DOHH2 (cell line): ENCODE results near the gene RHBDD3.

Experiments
- H3F3A ChIP-seq: fragments of 200-600 bp; sonication (generic), shearing (Covaris generic); 2 replicates; pipeline ENCODE4 v1.6.0; 2016; ENCODE audit warnings: antibody characterized with exemption, mild to moderate bottlenecking; ENCODE audit not compliant: control insufficient read depth, insufficient read depth
- H3K27ac ChIP-seq: fragments of 200-600 bp; sonication (generic); 2 replicates; pipeline ENCODE4 v1.5.1; 2014; ENCODE audit warnings: low read depth, mild to moderate bottlenecking, low read length, moderate library complexity
- H3K27me3 ChIP-seq: fragments of 200-600 bp; sonication (generic); 2 replicates; pipeline ENCODE4 v1.6.1; 2014; ENCODE audit warnings: mild to moderate bottlenecking, low read length, mixed read lengths; ENCODE audit not compliant: control insufficient read depth
- H3K36me3 ChIP-seq: fragments of 200-600 bp; sonication (generic); 2 replicates; pipeline ENCODE4 v1.6.1; 2014; ENCODE audit warnings: mild to moderate bottlenecking, low read length, moderate library complexity, mixed read lengths; ENCODE audit not compliant: control insufficient read depth
- H3K4me1 ChIP-seq: fragments of 200-600 bp; sonication (generic); 2 replicates; pipeline ENCODE4 v1.6.1; 2014; ENCODE audit warnings: mild to moderate bottlenecking, low read length, mixed read lengths; ENCODE audit not compliant: control insufficient read depth
- H3K4me2 ChIP-seq: fragments of 200-600 bp; sonication (generic); 2 replicates; pipeline ENCODE4 v1.6.0; 2014; ENCODE audit warnings: mild to moderate bottlenecking, low read length, moderate library complexity
- H3K4me3 ChIP-seq: fragments of 200-600 bp; sonication (generic); 2 replicates; pipeline ENCODE4 v1.5.1; 2014; ENCODE audit warnings: mild to moderate bottlenecking, low read length, mixed read lengths
- H3K79me2 ChIP-seq: fragments of 200-600 bp; sonication (generic); 2 replicates; pipeline ENCODE4 v1.6.1; 2014; ENCODE audit warnings: mild to moderate bottlenecking, low read length, mixed read lengths; ENCODE audit not compliant: control insufficient read depth
- H3K9me2 ChIP-seq: fragments of 200-600 bp; sonication (generic); replicated peaks from 2 replicates; pipeline ENCODE4 v1.6.1; 2014; ENCODE audit warnings: mild to moderate bottlenecking, low read length, mixed read lengths; ENCODE audit not compliant: control insufficient read depth
- H3K9me3 ChIP-seq: fragments of 200-600 bp; sonication (generic); 2 replicates; pipeline ENCODE4 v1.6.1; 2014; ENCODE audit warnings: antibody characterized with exemption, low read length, mixed read lengths; ENCODE audit not compliant: control insufficient read depth, insufficient read depth
- H4K20me1 ChIP-seq: fragments of 200-600 bp; sonication (generic); 2 replicates; pipeline ENCODE4 v1.6.0; 2014; ENCODE audit warnings: low read depth, mild to moderate bottlenecking, antibody characterized with exemption, low read length, moderate library complexity; ENCODE audit not compliant: control insufficient read depth, insufficient read depth
- EZH2phosphoT487 ChIP-seq: fragments of 200-600 bp; sonication (generic); IDR thresholded peaks from 2 replicates; pipeline ENCODE4 v1.6.1; 2017; ENCODE audit warnings: borderline replicate concordance, mild to moderate bottlenecking, antibody characterized with exemption, low read length, moderate library complexity, mixed read lengths
- TF ChIP-seq, protein P1 (sequence below): fragments of 200-600 bp; sonication (generic); IDR thresholded peaks from one replicate; pipeline ENCODE4 v1.5.1; 2014; ENCODE audit warnings: antibody characterized with exemption, mild to moderate bottlenecking, low read depth, low read length; ENCODE audit not compliant: poor library complexity, severe bottlenecking

RHBDD3 gene

DNA sequence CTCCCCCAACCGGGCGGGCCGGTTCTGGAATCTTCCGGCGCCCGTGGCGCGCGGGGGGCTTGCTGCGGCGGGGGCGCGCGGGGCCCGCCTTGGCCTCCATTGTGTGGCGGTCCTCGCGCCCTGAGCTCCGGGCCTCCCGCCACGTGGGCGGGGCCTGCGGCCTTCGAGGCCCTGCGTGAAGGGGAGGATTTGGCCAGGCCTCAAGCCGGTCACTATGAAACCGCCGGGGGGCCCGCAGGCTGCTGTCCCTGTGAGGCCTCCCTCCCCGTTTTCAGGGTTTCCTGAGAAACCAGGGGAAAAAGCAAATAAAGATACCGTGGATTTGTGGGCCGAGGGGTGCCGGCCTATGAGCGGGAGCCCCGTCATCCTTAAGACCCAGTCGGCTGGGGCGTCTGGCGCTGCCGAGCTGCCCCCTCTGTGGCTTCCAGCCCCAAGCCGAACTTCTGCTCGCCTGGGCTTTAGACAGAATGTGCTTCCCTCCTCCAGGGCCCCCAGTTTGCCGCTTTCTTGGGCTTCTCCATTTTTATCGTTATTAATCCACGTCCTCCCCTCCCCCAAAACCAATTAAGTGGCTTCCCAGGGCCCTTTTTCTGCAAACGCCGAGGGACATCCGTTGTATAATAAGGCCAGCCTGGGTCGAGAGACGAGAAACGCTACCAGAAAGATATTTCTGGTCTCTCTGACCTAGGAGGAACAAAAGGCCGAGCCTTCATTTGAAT, 889 bp upstream of the RHBDD3 start:
- peak overlapping the region; percentile 98 for H3K4me2 ChIP-seq
- peaks cover 80% of the 10 kb centered on the region for H3K79me2 ChIP-seq
- peaks cover 37% of the 10 kb centered on the region for H3K4me1 ChIP-seq
- H3K36me3 ChIP-seq = peaks cover 90% of the 10 kb centered on the region
- 0 out of 2 replicates have a peak, but pooled peaks cover 3% of the 10 kb centered on the region for H3F3A ChIP-seq
- no peaks in the 10 kb centered on the region for H3K27me3 ChIP-seq
- peak overlapping the region; percentile 84 for H3K27ac ChIP-seq
- H4K20me1 ChIP-seq = peaks cover 47% of the 10 kb centered on the region
- TF ChIP-seq, protein P1, sequence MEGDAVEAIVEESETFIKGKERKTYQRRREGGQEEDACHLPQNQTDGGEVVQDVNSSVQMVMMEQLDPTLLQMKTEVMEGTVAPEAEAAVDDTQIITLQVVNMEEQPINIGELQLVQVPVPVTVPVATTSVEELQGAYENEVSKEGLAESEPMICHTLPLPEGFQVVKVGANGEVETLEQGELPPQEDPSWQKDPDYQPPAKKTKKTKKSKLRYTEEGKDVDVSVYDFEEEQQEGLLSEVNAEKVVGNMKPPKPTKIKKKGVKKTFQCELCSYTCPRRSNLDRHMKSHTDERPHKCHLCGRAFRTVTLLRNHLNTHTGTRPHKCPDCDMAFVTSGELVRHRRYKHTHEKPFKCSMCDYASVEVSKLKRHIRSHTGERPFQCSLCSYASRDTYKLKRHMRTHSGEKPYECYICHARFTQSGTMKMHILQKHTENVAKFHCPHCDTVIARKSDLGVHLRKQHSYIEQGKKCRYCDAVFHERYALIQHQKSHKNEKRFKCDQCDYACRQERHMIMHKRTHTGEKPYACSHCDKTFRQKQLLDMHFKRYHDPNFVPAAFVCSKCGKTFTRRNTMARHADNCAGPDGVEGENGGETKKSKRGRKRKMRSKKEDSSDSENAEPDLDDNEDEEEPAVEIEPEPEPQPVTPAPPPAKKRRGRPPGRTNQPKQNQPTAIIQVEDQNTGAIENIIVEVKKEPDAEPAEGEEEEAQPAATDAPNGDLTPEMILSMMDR = no peak
- TF ChIP-seq EZH2phosphoT487 = no peak
- no peaks in the 10 kb centered on the region for H3K9me3 ChIP-seq
- H3K9me2 ChIP-seq = no peaks in the 10 kb centered on the region
- peak overlapping the region; percentile 93 for H3K4me3 ChIP-seq

DNA sequence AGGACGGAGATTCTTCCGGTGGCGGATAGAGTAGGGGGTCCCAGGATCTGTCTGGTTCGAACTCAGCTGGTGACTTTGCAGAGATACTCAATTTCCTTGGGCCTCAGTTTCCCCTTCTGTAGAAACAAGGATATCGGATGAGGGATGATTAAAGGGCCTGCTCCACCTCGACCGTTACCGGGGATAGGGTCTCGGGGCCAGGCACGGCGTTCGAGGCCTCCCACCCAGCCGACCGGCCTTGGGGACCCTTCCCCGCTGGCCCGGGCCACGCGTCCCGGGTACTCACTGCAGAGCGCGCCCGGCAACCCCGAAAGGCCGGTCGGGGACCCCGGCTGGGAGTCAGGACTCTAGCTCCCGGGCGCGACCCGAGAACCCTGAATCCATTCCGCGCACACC, 321 bp downstream of the RHBDD3 start:
- Histone ChIP-seq H3F3A (no peaks in the 10 kb centered on the region), H3K4me2 (peak overlapping the region; percentile 98), H3K27me3 (no peaks in the 10 kb centered on the region), H3K9me2 (no peaks in the 10 kb centered on the region), H3K27ac (peak overlapping the region; percentile 84), H3K9me3 (no peaks in the 10 kb centered on the region), H4K20me1 (peaks cover 35% of the 10 kb centered on the region), H3K79me2 (peaks cover 68% of the 10 kb centered on the region), H3K4me3 (peak overlapping the region; percentile 93), H3K4me1 (peaks cover 35% of the 10 kb centered on the region), H3K36me3 (peaks cover 80% of the 10 kb centered on the region)
- TF ChIP-seq, protein P1 = no peak
- no peak for TF ChIP-seq EZH2phosphoT487

DNA sequence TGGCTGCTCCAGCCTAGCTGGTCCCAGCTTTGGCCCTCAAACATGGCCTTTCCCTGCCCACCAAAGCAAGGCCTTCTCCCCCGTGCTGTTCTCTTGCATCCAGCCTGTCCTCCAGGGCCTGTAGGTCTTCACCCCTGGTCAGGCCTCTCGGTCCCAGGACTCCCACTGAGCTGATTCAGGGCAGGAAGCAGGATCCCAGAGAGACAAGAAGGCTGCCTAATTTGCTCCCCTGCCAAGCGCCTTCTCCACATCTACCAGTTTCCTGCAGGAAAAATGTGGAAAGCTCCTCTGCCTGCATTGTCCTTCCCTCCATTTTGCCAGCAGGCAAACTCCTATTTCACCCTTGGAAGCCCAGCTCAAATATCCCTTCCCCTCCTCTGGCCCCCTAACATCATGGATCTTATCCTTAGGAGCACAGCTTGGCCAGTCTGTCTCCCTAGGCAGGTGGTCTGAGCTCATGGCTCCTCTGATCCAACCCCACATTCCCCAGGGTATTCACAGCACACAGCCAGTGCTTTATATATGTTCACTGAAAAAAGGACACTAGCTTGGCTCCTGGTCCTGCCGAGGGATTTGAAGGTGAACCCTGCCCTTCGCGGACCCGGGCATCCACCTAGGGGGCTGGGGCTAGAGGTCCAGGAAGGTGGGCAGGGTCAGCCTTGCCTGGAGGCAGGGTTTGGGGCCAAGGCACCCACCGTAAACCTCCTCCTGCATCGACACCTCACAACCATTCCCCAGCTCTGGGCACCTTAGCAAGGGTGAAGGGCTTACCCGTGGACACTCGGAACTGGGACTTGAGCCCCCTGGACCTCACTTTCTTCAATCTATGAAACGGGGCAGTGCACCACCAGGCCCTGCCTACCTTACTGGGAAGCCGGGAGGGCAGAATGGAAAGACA, 968 bp downstream of the RHBDD3 start:
- peak overlapping the region; percentile 98 for H3K4me2 ChIP-seq
- peaks cover 62% of the 10 kb centered on the region for H3K79me2 ChIP-seq
- no peaks in the 10 kb centered on the region for H3K9me3 ChIP-seq
- peak overlapping the region; percentile 84 for H3K27ac ChIP-seq
- H3K4me1 ChIP-seq = peaks cover 32% of the 10 kb centered on the region
- H4K20me1 ChIP-seq = peaks cover 29% of the 10 kb centered on the region
- no peaks in the 10 kb centered on the region for H3K9me2 ChIP-seq
- no peaks in the 10 kb centered on the region for H3F3A ChIP-seq
- TF ChIP-seq EZH2phosphoT487 = no peak
- TF ChIP-seq, protein P1 = no peak
- H3K4me3 ChIP-seq = peak overlapping the region; percentile 93
- H3K36me3 ChIP-seq = peaks cover 73% of the 10 kb centered on the region
- no peaks in the 10 kb centered on the region for H3K27me3 ChIP-seq
